ENCODE results near the gene AK9.
A peak's percentile ranks its signal among the peaks of the same experiment; 100 is the strongest.

AK9 gene

GRCh38 chr6:109508166-109508860 lies 182.7 kb downstream of the AK9 start:
- no peak for DNase-seq

GRCh38 chr6:109507490-109508072 lies 183.4 kb downstream of the AK9 start:
- DNase-seq, result no peak

- no peak for DNase-seq
Measured at GRCh38 chr6:109506841-109507240, 184.2 kb downstream of the AK9 start.

GRCh38 chr6:109506314-109506713 lies 184.7 kb downstream of the AK9 start:
- no peak for DNase-seq

GRCh38 chr6:109503327-109504224 lies 187.4 kb downstream of the AK9 start:
- DNase-seq, result no peak

- DNase-seq, result no peak
Measured at GRCh38 chr6:109498936-109499335, 192.1 kb downstream of the AK9 start.

- no peak for DNase-seq
Measured at GRCh38 chr6:109498052-109498451, 192.9 kb downstream of the AK9 start.

GRCh38 chr6:109496036-109496772 lies 194.8 kb downstream of the AK9 start:
- DNase-seq, result no peak

GRCh38 chr6:109493865-109494264 lies 197.1 kb downstream of the AK9 start:
- no peak for DNase-seq

- DNase-seq, result no peak
Measured at GRCh38 chr6:109491207-109491938, 199.6 kb downstream of the AK9 start.

GRCh38 chr6:109490713-109491112 lies 200.3 kb downstream of the AK9 start:
- DNase-seq, result no peak

- no peak for DNase-seq
Measured at GRCh38 chr6:109488001-109488400, 203.0 kb downstream of the AK9 start.

GRCh38 chr6:109486068-109486467 lies 204.9 kb downstream of the AK9 start:
- no peak for DNase-seq

GRCh38 chr6:109485266-109485935 lies 205.6 kb downstream of the AK9 start:
- no peak for DNase-seq

GRCh38 chr6:109484122-109484521 lies 206.9 kb downstream of the AK9 start:
- no peak for DNase-seq

- DNase-seq, result no peak
Measured at GRCh38 chr6:109483735-109484057, 207.3 kb downstream of the AK9 start.

GRCh38 chr6:109482905-109483734 lies 207.9 kb downstream of the AK9 start, which contains the start of gene ZBTB24:
Gene ZBTB24, minus strand, starts transcription at chr6:109483219. Its CDS starts 1,193 bp downstream, at chr6:109482026.
- DNase-seq, result peak; percentile 88

- no peak for DNase-seq
Measured at GRCh38 chr6:109480993-109481480, 210.0 kb downstream of the AK9 start.

- DNase-seq, result no peak
Measured at GRCh38 chr6:109478841-109479624, 212.0 kb downstream of the AK9 start.
